HL-60 (cell line): Measurements from ENCODE around the gene PLA2G3.

Experiments
- POLR2AphosphoS5 ChIP-seq: IDR thresholded peaks from 2 replicates; pipeline ENCODE4 v1.6.1; 2012; ENCODE audit warnings: low read depth
- TF ChIP-seq, protein P1 (sequence below): IDR thresholded peaks from one replicate; pipeline ENCODE4 v1.5.1; 2011; ENCODE audit warnings: low read length, control low read depth, inconsistent platforms; ENCODE audit not compliant: insufficient read depth
- TF ChIP-seq, protein P2 (sequence below): IDR thresholded peaks from 2 replicates; pipeline ENCODE4 v1.6.1; 2012; ENCODE audit warnings: low read depth; ENCODE audit not compliant: insufficient replicate concordance

DNA sequence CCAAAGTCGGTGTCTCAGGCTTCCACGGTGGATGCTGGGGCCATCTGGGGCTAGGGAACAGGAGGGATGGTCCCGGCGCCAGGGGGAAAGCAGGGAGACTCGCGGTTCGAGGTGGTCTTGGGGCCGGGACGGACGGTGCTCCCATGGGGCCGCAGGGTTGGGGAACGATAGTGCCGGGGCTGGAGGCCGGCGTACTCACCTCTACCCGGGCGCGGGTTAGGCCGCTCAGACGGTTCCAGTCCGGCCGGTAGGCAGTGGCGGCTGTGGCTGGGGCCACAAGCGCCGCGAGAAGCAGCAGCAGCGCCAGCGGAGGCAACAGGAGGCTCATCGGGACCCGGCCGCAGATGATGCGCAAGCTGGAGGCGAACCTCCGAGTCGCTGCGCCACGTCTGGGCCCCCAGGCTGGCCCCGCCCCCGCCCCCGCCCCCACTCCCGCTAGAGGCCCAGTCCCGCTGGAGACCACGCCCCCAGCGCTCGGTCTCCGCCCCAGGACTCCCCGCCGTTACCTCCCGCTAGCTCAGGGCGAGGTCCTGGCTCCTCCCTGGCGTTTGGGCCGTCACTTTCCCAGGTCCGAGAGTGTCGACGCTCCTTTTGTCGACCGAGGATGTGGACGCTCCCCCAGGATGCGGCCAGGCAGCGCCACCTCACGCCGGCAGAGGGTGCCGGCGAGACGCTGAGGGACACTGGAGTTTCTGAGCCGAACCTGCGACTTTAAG, 33.0 kb downstream of the PLA2G3 start, which contains the start of gene SELENOM:
- TF ChIP-seq, protein P1, sequence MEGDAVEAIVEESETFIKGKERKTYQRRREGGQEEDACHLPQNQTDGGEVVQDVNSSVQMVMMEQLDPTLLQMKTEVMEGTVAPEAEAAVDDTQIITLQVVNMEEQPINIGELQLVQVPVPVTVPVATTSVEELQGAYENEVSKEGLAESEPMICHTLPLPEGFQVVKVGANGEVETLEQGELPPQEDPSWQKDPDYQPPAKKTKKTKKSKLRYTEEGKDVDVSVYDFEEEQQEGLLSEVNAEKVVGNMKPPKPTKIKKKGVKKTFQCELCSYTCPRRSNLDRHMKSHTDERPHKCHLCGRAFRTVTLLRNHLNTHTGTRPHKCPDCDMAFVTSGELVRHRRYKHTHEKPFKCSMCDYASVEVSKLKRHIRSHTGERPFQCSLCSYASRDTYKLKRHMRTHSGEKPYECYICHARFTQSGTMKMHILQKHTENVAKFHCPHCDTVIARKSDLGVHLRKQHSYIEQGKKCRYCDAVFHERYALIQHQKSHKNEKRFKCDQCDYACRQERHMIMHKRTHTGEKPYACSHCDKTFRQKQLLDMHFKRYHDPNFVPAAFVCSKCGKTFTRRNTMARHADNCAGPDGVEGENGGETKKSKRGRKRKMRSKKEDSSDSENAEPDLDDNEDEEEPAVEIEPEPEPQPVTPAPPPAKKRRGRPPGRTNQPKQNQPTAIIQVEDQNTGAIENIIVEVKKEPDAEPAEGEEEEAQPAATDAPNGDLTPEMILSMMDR: peak; percentile 72
- TF ChIP-seq POLR2AphosphoS5: no peak
- TF ChIP-seq, protein P2, sequence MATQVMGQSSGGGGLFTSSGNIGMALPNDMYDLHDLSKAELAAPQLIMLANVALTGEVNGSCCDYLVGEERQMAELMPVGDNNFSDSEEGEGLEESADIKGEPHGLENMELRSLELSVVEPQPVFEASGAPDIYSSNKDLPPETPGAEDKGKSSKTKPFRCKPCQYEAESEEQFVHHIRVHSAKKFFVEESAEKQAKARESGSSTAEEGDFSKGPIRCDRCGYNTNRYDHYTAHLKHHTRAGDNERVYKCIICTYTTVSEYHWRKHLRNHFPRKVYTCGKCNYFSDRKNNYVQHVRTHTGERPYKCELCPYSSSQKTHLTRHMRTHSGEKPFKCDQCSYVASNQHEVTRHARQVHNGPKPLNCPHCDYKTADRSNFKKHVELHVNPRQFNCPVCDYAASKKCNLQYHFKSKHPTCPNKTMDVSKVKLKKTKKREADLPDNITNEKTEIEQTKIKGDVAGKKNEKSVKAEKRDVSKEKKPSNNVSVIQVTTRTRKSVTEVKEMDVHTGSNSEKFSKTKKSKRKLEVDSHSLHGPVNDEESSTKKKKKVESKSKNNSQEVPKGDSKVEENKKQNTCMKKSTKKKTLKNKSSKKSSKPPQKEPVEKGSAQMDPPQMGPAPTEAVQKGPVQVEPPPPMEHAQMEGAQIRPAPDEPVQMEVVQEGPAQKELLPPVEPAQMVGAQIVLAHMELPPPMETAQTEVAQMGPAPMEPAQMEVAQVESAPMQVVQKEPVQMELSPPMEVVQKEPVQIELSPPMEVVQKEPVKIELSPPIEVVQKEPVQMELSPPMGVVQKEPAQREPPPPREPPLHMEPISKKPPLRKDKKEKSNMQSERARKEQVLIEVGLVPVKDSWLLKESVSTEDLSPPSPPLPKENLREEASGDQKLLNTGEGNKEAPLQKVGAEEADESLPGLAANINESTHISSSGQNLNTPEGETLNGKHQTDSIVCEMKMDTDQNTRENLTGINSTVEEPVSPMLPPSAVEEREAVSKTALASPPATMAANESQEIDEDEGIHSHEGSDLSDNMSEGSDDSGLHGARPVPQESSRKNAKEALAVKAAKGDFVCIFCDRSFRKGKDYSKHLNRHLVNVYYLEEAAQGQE: no peak
